Measurements from ENCODE around the gene IFNA8. TPM values are rescaled to one million over a fixed set of nuclear protein-coding genes. Genes with fewer than 3 reads are reported as not detected.
"Not testable (repeated sequence)": the region's sequence is repeated elsewhere in the genome, so short reads cannot be mapped to it uniquely, and the experiment has no call there.

Gene IFNA8
- not detected for total RNA-seq
- long read RNA-seq = 0 reads

GRCh38 chr9:21408817-21409216, at the start of gene IFNA8:
TSS of gene IFNA8 (plus strand) at chr9:21409117. CDS start at chr9:21409177, 60 bp downstream.
- ATAC-seq (ENCODE audit: poor library complexity) (no peak), DNase-seq (no peak)
- intact Hi-C loops (cut with DNase I) = no loop called here

DNA sequence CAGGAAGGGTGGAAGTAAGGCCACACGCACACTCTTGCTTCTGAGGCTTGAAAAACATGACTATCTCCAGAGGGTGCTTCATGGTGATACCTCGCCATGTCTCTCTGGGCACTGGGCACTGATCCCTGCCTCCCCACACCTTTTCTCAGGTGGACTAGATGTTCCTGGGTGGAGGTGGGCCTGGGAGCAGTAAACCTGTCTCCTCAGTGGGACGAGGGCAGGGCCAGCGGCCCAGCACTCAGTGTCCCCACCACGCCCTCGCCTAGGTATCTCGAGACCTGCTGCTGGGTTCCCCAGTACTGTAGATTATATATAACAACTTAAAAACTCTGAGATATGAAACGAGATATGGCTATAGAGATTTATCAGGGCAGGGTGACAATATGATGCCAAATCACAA, 46.6 kb upstream of the IFNA8 start:
- intact Hi-C loops (cut with DNase I) = no loop called here
- DNase-seq (no peak), ATAC-seq (ENCODE audit: poor library complexity) (no peak)

DNA sequence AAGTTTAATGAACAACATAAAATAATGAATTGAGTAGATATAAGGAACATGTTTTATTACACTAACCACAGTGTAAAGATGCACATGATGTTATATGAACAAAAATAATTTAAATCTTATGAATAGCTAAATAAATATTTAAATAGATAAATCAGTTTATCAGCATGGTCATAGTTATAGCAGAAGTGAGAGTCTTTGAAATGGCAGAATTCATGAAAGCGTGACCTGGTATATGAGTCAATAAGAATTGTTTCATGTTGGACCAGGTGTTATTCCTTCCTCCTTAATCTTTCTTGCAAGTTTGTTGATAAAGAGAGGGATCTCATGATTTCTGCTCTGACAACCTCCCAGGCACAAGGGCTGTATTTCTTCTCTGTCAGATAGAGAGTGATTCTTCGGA, 41.7 kb upstream of the IFNA8 start:
- DNase-seq; intact Hi-C loops (cut with DNase I); ATAC-seq (ENCODE audit: poor library complexity): not testable (repeated sequence)

GRCh38 chr9:21367957-21368356, 41.0 kb upstream of the IFNA8 start, which contains the start of gene IFNA13:
TSS of gene IFNA13 (minus strand) at chr9:21368057. CDS start at chr9:21368010, 47 bp downstream.
- DNase-seq = no peak
- intact Hi-C loops (cut with DNase I) = no loop called here
- ATAC-seq (ENCODE audit: poor library complexity) = no peak

GRCh38 chr9:21371467-21371866, 37.5 kb upstream of the IFNA8 start:
- DNase-seq; intact Hi-C loops (cut with DNase I); ATAC-seq (ENCODE audit: poor library complexity): not testable (repeated sequence)

DNA sequence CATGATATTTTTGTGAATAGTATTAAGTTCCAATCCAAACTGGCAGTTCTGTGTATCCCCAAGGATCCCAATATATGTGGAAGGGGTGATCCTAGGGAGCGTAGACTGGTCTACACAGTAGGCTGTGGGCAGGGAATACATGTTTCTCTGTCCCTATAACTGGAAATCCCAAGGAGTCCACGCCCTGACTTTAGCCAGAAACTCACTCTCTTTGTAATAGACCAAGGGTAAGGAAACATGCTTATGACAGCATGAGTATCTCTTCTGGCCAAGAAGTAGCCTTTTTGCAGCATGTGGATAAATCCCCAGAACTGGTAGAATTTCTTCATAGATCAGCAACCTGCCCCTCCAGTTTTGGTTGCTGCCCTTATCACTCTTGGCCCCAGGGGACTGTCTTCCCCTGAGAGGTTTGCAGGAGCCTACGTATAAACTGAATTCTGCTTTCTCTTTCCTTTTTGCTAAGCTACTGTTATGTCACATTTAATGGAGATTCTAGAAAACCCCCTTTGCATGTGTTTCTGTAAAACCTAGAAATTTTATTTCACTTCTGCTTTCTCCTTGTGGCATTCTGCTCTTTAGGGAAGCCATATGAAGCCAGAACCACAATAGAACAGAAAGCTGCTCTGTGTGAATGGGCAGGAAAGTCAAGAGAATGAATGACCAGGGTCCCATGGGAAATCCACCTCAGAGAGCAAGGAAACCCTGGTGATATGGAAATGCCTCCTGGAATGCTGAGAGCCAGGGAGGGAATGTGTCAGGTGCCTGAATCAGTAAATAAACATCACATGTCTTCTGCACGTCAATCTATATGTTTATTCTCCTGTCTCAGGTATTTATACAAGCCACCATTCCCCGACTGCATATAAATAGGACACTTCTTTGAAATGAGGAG, 27.2 kb upstream of the IFNA8 start:
- ATAC-seq (ENCODE audit: poor library complexity) = peak; percentile 12
- no peak for DNase-seq
- intact Hi-C loops (cut with DNase I) = no loop called here

GRCh38 chr9:21383627-21384026, 25.3 kb upstream of the IFNA8 start:
- no peak for DNase-seq
- intact Hi-C loops (cut with DNase I) = no loop called here
- ATAC-seq (ENCODE audit: poor library complexity) = no peak

DNA sequence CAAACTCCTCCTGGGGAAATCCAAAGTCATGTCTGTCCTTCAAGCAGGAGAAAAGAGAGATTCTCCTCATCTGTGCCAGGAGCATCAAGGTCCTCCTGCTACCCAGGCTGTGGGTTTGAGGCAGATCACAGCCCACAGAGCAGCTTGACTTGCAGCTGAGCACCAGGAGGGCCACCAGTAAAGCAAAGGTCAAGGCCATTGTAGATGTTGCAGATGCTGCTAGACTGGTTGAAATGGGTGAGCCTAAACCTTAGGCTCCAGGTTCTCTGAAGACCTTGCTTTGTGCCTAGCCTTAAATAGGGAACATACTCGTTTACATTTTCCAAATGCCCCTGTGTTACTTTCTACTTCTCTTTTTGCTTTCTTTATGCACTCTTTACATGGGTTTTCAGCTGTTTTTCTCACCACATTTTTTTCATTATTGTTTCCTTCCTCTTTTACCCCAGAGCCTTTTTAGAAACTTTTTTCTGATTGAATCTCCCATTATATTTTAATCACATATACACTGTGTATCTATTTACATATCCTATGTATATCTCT, 23.7 kb upstream of the IFNA8 start, which contains the start of gene IFNA2:
TSS of gene IFNA2 (minus strand) at position 268 of the 540 bp plus-strand sequence. CDS start at position 199, 69 bp downstream.
- no peak for ATAC-seq (ENCODE audit: poor library complexity)
- DNase-seq = no peak
- intact Hi-C loops (cut with DNase I) = no loop called here

GRCh38 chr9:21392270-21392669, 16.6 kb upstream of the IFNA8 start:
- no peak for ATAC-seq (ENCODE audit: poor library complexity)
- intact Hi-C loops (cut with DNase I) = no loop called here
- no peak for DNase-seq

- peak; percentile 89 for ATAC-seq (ENCODE audit: poor library complexity)
- intact Hi-C loops (cut with DNase I) = loop anchor here (5.0 kb wide), 1 partner anchor 69 kb away; no protein-coding TSS in a partner anchor
- DNase-seq = peak; percentile 72
These were observed 12.9 kb upstream of the IFNA8 start for GRCh38 chr9:21395778-21396717.

DNA sequence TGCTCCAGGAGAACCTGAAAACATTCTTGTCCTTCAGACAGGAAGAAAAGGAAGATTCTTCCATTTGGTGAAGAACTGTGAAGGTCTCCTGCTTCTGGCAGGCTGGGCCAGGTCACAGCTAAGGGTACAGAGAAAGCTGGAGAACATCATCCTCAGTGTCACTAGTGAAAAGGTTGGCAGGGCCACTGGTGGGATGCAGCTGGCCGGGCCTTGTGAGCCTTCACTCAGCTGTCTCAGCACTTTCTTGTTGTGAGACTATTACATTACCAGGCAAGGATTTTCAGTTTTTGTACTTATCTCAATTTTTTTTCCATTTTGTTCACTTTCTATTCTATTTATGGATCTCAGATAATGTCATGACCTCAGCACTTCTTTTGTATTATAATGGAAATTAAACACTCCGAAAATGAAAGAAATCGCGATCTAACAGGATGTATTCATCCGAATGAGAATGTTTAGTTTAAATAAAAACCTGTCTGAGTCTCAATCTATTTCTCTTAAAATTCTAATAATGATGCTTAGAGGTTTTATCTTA, 9.9 kb upstream of the IFNA8 start:
- DNase-seq (no peak), ATAC-seq (ENCODE audit: poor library complexity) (no peak)
- intact Hi-C loops (cut with DNase I) = loop anchor here (5.0 kb wide), 1 partner anchor 72 kb away; no protein-coding TSS in a partner anchor

DNA sequence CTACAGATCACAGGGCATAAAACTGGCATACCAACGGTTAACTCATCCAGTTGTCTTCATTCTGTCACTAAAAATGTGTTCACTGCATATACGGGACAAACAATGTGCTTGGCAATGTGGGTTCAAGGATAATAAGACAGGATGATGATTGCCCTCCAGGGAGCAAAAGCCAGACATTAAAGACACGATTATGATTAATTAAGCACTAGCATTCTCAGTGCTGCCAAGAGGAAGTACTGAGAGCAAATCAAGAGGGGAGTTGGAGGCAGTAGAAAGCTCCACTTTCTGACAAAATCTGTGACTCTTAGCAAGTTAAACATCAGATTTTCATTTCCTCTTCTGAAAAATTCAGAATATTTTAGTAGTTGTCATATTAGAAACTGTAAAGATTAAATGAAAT, 9.0 kb upstream of the IFNA8 start:
- DNase-seq = no peak
- intact Hi-C loops (cut with DNase I) = loop anchor here (5.0 kb wide), 1 partner anchor 73 kb away; no protein-coding TSS in a partner anchor
- no peak for ATAC-seq (ENCODE audit: poor library complexity)

GRCh38 chr9:21402386-21403251, 6.3 kb upstream of the IFNA8 start:
- intact Hi-C loops (cut with DNase I) = no loop called here
- ATAC-seq (ENCODE audit: poor library complexity) (no peak), DNase-seq (no peak)

DNA sequence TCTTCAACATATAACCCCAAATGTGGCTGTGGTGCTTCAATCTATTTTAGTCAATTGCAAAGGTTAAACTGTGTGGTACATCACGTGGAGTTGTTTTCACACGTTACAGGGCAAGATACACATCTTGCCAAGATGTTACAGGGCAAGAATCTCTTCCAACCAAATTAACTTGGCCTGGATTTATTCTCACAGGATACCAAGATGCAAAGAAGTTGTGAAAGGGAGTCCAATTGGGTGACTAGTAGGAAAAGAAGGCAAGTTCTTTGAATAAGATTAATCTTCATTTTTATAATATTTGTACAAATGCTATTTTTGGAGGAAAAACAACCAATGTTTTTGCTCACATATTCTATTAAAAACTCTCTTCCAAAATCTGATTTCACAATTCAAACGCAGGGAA, 4.8 kb upstream of the IFNA8 start:
- intact Hi-C loops (cut with DNase I) = no loop called here
- no peak for DNase-seq
- ATAC-seq (ENCODE audit: poor library complexity) = no peak

DNA sequence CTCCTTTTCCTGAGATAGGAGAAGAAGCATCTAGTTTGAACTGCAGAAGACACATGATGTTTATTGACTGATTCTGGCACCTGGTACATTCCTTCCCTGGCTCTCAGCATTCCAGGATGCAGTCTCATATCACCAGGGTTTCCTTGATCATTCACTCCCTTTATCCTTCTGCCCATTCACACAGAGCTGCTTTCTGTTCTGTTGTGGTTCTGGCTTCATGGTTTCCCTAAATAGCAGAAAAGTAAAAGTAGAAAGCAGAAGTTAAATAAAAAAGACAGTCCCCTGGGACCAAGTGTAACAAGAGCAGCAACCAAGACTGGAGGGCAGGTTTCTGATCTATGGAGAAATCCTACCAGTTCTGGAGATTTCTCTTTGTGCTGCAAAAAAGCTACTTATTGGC, 3.2 kb downstream of the IFNA8 start:
- intact Hi-C loops (cut with DNase I) = no loop called here
- no peak for DNase-seq
- no peak for ATAC-seq (ENCODE audit: poor library complexity)

- DNase-seq (no peak), ATAC-seq (ENCODE audit: poor library complexity) (no peak)
- intact Hi-C loops (cut with DNase I) = no loop called here
These were observed 4.2 kb downstream of the IFNA8 start for GRCh38 chr9:21413151-21413550.

- no peak for ATAC-seq (ENCODE audit: poor library complexity)
- intact Hi-C loops (cut with DNase I) = no loop called here
- DNase-seq = no peak
These were observed 4.7 kb downstream of the IFNA8 start for GRCh38 chr9:21413624-21414023.
